CD4-positive, alpha-beta T cell (primary cell): ENCODE results near the gene RASGRP4. TPM values are rescaled to one million over a fixed set of nuclear protein-coding genes. Genes with fewer than 3 reads are reported as not detected.
A peak's percentile ranks its signal among the peaks of the same experiment; 100 is the strongest.

ENCODE experiments used
- ATAC-seq: fragments of 200-7000 bp; cut with Tn5 transposase; one replicate; pipeline ENCODE4 v1.10.0; 2022; ENCODE audit warnings: mild to moderate bottlenecking; ENCODE audit not compliant: poor library complexity
- CTCF ChIA-PET: fragments of 350-600 bp; sonication (Branson Sonifier 250); formaldehyde crosslinking; loops from one replicate; lab custom pipeline; 2021; ENCODE audit warnings: antibody characterized with exemption, inconsistent platforms; lab: Charles Lee
- POLR2A ChIA-PET: fragments of 350-600 bp; sonication (Branson Sonifier 250); formaldehyde crosslinking; loops from one replicate; lab custom pipeline; 2021; ENCODE audit warnings: antibody characterized with exemption, inconsistent platforms; lab: Charles Lee
- DNase-seq, 14 experiments: peaks; one replicate each; pipeline ENCODE4 v3.0.0-alpha.2; 2013 to 2020; ENCODE audit warnings: mixed read lengths in 2 of 14
- H3K27ac ChIP-seq, 2 donors: one replicate each; pipeline versions ENCODE4 v1.5.1 to v1.7.0; 2013; ENCODE audit warnings: low read length in 2 of 2, low read depth in 1 of 2, mild to moderate bottlenecking in 1 of 2
- H3K27me3 ChIP-seq, 2 experiments: 1 replicate in 1 of 2; 2 replicates in 1 of 2; pipeline versions ENCODE4 v1.6.1 to v1.7.0; 2013; ENCODE audit warnings: low read length in 2 of 2, control low read depth in 1 of 2, mild to moderate bottlenecking in 1 of 2, moderate library complexity in 1 of 2; ENCODE audit not compliant: insufficient read depth in 2 of 2, control insufficient read depth in 1 of 2
- H3K36me3 ChIP-seq: one replicate; pipeline ENCODE4 v1.6.1; 2013; ENCODE audit warnings: low read length, control low read depth; ENCODE audit not compliant: insufficient read depth
- H3K4me1 ChIP-seq: one replicate; pipeline ENCODE4 v1.6.1; 2013; ENCODE audit warnings: low read length, control low read depth; ENCODE audit not compliant: insufficient read depth
- H3K4me3 ChIP-seq: one replicate; pipeline ENCODE4 v1.5.1; 2013; ENCODE audit warnings: mild to moderate bottlenecking, low read length, moderate library complexity
- H3K9me3 ChIP-seq, 2 experiments: 1 replicate in 1 of 2; 2 replicates in 1 of 2; pipeline versions ENCODE4 v1.6.1 to v1.7.0; 2013; ENCODE audit warnings: low read length in 2 of 2, mild to moderate bottlenecking in 2 of 2, control low read depth in 1 of 2, moderate library complexity in 1 of 2; ENCODE audit not compliant: control insufficient read depth in 1 of 2, insufficient read depth in 1 of 2
- H3K27ac Mint-ChIP-seq: one replicate; pipeline ENCODE4 v1.8.0; 2020; ENCODE audit warnings: mixed read lengths
- H3K27me3 Mint-ChIP-seq: one replicate; pipeline ENCODE4 v1.8.0; 2021; ENCODE audit warnings: mixed read lengths
- H3K36me3 Mint-ChIP-seq: one replicate; pipeline ENCODE4 v1.8.0; 2021; ENCODE audit warnings: low read depth, mixed read lengths
- H3K4me1 Mint-ChIP-seq: one replicate; pipeline ENCODE4 v1.8.0; 2021; ENCODE audit warnings: low read depth, mixed read lengths
- H3K4me3 Mint-ChIP-seq: one replicate; pipeline ENCODE4 v1.8.0; 2020; ENCODE audit warnings: mild to moderate bottlenecking, mixed read lengths
- H3K9me3 Mint-ChIP-seq: one replicate; pipeline ENCODE4 v1.8.0; 2020; ENCODE audit warnings: mixed read lengths
- intact Hi-C, 2 experiments: fragments of 100-400 bp; cut with DNase I in 1 of 2; cut with micrococcal nuclease in 1 of 2; formaldehyde crosslinking; loops; one replicate each; pipeline versions ENCODE4 v1.15.1 to v1.9.0; 2023 to 2025; cut with DNase I, micrococcal nuclease
- total RNA-seq, 174 experiments: library from RNA in 2 of 174; stranded (reverse) in 2 of 174; gene quantifications; one replicate each; pipeline ENCODE4 v1.2.3 and lab custom pipeline; 2021 to 2026
- TF ChIP-seq, protein P1 (sequence below): fragments of 200-600 bp; IDR thresholded peaks from one replicate; pipeline ENCODE4 v1.8.0; 2022; ENCODE audit warnings: antibody characterized with exemption, mild to moderate bottlenecking

Gene RASGRP4
- total RNA-seq, 2 experiments from 2014 or later = 0.30 to 0.45 TPM

DNA sequence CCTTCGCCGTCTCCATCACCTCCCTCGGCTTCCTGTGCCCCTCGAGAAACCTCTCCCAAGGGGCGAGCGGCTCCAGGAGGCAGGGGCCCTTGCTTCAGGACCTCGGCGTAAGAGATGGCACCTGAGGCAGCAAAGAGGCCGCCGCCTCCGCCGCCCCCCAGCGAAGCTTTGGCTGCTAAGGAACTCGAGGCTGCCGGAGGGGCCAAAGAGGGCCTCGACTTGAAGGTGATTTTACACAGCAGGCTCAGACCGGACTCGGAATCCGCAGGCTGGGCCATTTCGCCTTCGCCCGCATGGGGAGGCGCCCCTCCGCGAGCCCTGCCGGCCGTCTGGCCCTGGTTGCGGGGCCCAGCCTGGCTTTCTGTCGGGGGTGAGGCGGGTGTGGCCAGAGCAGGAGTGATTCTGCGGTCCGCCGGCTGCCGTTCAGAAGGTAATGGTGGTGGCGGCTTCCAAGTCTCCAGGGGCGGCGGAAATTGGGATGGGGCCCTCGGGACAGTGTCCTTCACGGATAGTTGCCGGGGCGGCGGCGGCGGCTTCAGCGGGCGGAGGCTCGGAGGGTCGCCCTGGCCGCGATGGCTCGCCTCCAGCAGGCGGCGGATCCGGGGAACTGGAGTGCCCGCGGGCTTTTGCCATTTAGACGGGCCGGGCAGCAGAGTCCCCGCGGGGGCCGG, 39.6 kb downstream of the RASGRP4 start:
- Mint-ChIP-seq H3K36me3 (peaks cover 50% of the 10 kb centered on the region), H3K27me3 (peaks cover 40% of the 10 kb centered on the region), H3K27ac (no peak overlapping the region), H3K4me3 (no peak overlapping the region), H3K9me3 (no peaks in the 10 kb centered on the region), H3K4me1 (peaks cover 29% of the 10 kb centered on the region)
- Histone ChIP-seq H3K9me3 (peaks cover 0 to 5% of the 10 kb centered on the region in 2 experiments), H3K36me3 (peaks cover 21% of the 10 kb centered on the region), H3K4me1 (peaks cover 44% of the 10 kb centered on the region), H3K27me3 (peaks cover 18 to 20% of the 10 kb centered on the region in 2 experiments), H3K27ac (no peak overlapping the region), H3K4me3 (no peak overlapping the region)
- ATAC-seq (no peak), DNase-seq (no peak)
- ChIA-PET POLR2A (interaction anchor here (1.8 to 4.3 kb wide), 2 partner anchors 10 to 17 kb away, joined by 11 to 44 read pairs; partner anchors contain the start of gene FAM98C), CTCF (interaction anchor here (1.7 to 4.7 kb wide), 2 partner anchors 17 to 51 kb away, joined by 11 to 45 read pairs; partner anchors contain the start of genes CATSPERG and FAM98C)
- intact Hi-C loops = loop anchor here in 1 of 2 experiments (5.0 kb wide), 1 partner anchor 49 kb away; the partner anchor contains the start of gene CATSPERG
- TF ChIP-seq, protein P1, sequence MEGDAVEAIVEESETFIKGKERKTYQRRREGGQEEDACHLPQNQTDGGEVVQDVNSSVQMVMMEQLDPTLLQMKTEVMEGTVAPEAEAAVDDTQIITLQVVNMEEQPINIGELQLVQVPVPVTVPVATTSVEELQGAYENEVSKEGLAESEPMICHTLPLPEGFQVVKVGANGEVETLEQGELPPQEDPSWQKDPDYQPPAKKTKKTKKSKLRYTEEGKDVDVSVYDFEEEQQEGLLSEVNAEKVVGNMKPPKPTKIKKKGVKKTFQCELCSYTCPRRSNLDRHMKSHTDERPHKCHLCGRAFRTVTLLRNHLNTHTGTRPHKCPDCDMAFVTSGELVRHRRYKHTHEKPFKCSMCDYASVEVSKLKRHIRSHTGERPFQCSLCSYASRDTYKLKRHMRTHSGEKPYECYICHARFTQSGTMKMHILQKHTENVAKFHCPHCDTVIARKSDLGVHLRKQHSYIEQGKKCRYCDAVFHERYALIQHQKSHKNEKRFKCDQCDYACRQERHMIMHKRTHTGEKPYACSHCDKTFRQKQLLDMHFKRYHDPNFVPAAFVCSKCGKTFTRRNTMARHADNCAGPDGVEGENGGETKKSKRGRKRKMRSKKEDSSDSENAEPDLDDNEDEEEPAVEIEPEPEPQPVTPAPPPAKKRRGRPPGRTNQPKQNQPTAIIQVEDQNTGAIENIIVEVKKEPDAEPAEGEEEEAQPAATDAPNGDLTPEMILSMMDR = no peak

DNA sequence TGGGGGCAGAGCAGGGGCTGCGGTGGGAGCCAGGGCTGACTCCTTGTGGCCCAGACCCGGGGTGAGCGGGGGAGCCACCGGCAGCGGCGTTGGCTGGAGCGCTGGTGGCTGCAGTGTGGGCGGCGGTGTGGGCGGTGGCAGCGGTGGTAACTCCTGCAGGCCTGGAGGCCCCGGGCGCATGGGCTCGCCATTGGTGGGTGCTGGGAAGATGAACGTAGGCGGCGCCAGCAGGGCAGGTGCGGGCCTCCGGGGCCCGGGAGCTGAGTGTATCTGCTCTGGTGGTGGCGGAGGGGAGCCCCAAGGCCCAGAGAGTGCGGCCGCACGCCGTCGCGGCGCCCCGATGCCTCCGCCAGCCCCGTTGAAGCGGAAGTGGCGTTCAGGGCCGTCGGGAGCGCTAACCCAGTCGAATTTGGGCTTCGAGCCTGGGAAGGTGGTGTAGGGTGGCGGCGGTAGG, 40.2 kb downstream of the RASGRP4 start:
- Mint-ChIP-seq H3K4me3 (no peak overlapping the region), H3K36me3 (peaks cover 56% of the 10 kb centered on the region), H3K4me1 (peaks cover 29% of the 10 kb centered on the region), H3K27ac (no peak overlapping the region), H3K27me3 (peaks cover 40% of the 10 kb centered on the region), H3K9me3 (no peaks in the 10 kb centered on the region)
- ChIA-PET POLR2A (interaction anchor here (0.9 to 1.7 kb wide), 3 partner anchors 10 to 17 kb away, joined by 3 to 9 read pairs (median 8); partner anchors contain the start of genes FAM98C and PSMD8), CTCF (interaction anchor here (0.8 kb wide), 1 partner anchor 17 kb away, joined by 3 read pairs; the partner anchor contains the start of gene FAM98C)
- H3K9me3 ChIP-seq = peaks cover 0 to 5% of the 10 kb centered on the region in 2 experiments
- peaks cover 44% of the 10 kb centered on the region for H3K4me1 ChIP-seq
- TF ChIP-seq, protein P1 = no peak
- no peak overlapping the region for H3K27ac ChIP-seq
- peaks cover 27% of the 10 kb centered on the region for H3K36me3 ChIP-seq
- no peak overlapping the region for H3K4me3 ChIP-seq
- DNase-seq = peak in 2 of 14 experiments; percentile 31 to 55
- peaks cover 18 to 20% of the 10 kb centered on the region in 2 experiments for H3K27me3 ChIP-seq
- no peak for ATAC-seq
- intact Hi-C loops = loop anchor here in 1 of 2 experiments (5.0 kb wide), 1 partner anchor 49 kb away; the partner anchor contains the start of gene CATSPERG

DNA sequence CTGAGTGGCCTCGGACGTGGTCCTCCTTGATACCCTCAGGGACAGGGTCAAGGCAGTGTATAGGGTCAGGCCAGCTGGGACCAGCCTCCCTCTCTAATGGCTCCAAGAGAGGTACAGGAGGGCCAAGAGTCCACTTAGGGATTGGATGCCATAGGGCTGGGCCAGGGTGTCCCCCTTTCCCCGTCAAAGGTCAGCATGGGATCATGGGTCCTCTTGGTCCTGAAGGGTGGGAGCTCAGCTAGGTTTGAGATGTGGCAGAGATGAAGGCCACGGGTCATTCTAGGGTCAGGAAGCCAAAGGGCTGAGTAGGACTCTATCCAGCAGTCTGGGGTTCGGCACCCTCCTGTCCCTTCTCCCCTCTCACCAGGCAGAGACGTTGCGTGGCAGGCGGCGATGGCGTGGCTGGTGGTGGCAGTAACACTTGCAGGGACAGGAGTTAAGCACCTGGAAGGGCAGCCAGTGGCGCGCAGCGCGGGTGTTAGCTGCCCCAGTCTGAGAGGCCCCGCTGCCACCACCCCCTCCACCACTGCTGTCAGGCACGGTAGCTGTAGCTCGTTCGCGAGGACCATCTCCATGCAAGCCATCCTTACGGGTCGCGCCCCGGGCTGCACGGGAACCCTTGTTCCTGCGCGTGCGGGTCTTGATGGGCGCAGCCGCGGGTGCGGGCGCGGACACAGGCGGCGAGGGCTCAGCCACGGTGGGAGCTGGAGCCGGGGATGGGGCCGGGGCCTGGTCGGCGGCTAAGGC, 40.8 kb downstream of the RASGRP4 start:
- H3K27ac Mint-ChIP-seq = no peak overlapping the region
- Histone ChIP-seq H3K27ac (no peak overlapping the region), H3K27me3 (peaks cover 18 to 20% of the 10 kb centered on the region in 2 experiments), H3K4me3 (no peak overlapping the region), H3K36me3 (peaks cover 33% of the 10 kb centered on the region), H3K4me1 (peaks cover 44% of the 10 kb centered on the region), H3K9me3 (peaks cover 0 to 5% of the 10 kb centered on the region in 2 experiments)
- peaks cover 62% of the 10 kb centered on the region for H3K36me3 Mint-ChIP-seq
- ChIA-PET CTCF (interaction anchor here (0.8 kb wide), 1 partner anchor 18 kb away, joined by 3 read pairs; the partner anchor contains the start of gene FAM98C), POLR2A (interaction anchor here (0.9 to 1.7 kb wide), 3 partner anchors 10 to 18 kb away, joined by 3 to 9 read pairs (median 8); partner anchors contain the start of genes FAM98C and PSMD8)
- intact Hi-C loops = loop anchor here in 1 of 2 experiments (5.0 kb wide), 1 partner anchor 48 kb away; the partner anchor contains the start of gene CATSPERG
- no peak for ATAC-seq
- peaks cover 42% of the 10 kb centered on the region for H3K27me3 Mint-ChIP-seq
- no peak for DNase-seq
- peak overlapping the region; percentile 54 for H3K4me3 Mint-ChIP-seq
- TF ChIP-seq, protein P1 = no peak
- H3K9me3 Mint-ChIP-seq = no peaks in the 10 kb centered on the region
- H3K4me1 Mint-ChIP-seq = peaks cover 29% of the 10 kb centered on the region
